Esophagus (tissue), 2 donors: ENCODE measurements around the gene WBP2. TPM values are rescaled to one million over a fixed set of nuclear protein-coding genes. Genes with fewer than 3 reads are reported as not detected.

Experiments used
- H3K27ac ChIP-seq, 2 donors: one replicate each; pipeline ENCODE4 v1.5.1; 2013; ENCODE audit warnings: low read depth in 2 of 2, mild to moderate bottlenecking in 2 of 2, inconsistent platforms in 1 of 2, low read length in 1 of 2, moderate library complexity in 1 of 2
- H3K27me3 ChIP-seq, 2 donors: one replicate each; pipeline ENCODE4 v1.6.1; 2013; ENCODE audit warnings: low read length in 2 of 2, control low read depth in 1 of 2, mild to moderate bottlenecking in 1 of 2; ENCODE audit not compliant: insufficient read depth in 2 of 2, control insufficient read depth in 1 of 2
- H3K36me3 ChIP-seq, 2 donors: one replicate each; pipeline ENCODE4 v1.6.1; 2013; ENCODE audit warnings: low read length in 1 of 2; ENCODE audit not compliant: control insufficient read depth in 2 of 2, insufficient read depth in 2 of 2
- H3K4me1 ChIP-seq, 2 donors: one replicate each; pipeline ENCODE4 v1.6.1; 2013; ENCODE audit warnings: low read length in 1 of 2; ENCODE audit not compliant: control insufficient read depth in 2 of 2, insufficient read depth in 2 of 2
- H3K4me3 ChIP-seq, 2 donors: one replicate each; pipeline ENCODE4 v1.5.1; 2013; ENCODE audit warnings: low read length in 2 of 2, mild to moderate bottlenecking in 2 of 2, low read depth in 1 of 2, moderate library complexity in 1 of 2
- H3K9me3 ChIP-seq, 2 donors: one replicate each; pipeline ENCODE4 v1.6.1; 2013; ENCODE audit warnings: mild to moderate bottlenecking in 2 of 2, low read depth in 1 of 2, low read length in 1 of 2, moderate library complexity in 1 of 2; ENCODE audit not compliant: control insufficient read depth in 2 of 2, insufficient read depth in 1 of 2
- WGBS, 2 donors: extraction: QIAGEN DNeasy Blood & Tissue Kit; methylation state at CpG; one replicate each; pipeline ENCODE4 v1.1.7; 2013; 5-methylcytosine and 5-hydroxymethylcytosine counted together
- polyA plus RNA-seq, 2 donors: library from polyadenylated mRNA; stranded (reverse); fragments of 200-250 nt; gene quantifications; one replicate each; pipeline ENCODE4 v1.2.3, GENCODE V29; 2013
- donor health status: healthy with polysubstance abuse.
- donor health status: Bipolar disorder and iron deficiency.

Gene WBP2
- polyA plus RNA-seq, 2 donors: 65.1 to 65.9 TPM

- H3K36me3 ChIP-seq: peaks cover 10 to 45% of the 10 kb centered on the region in 2 donors
- H3K27ac ChIP-seq: peak overlapping the region; percentile 97 to 98
- peaks cover 3 to 18% of the 10 kb centered on the region in 2 donors for H3K4me1 ChIP-seq
- H3K27me3 ChIP-seq: no peaks in the 10 kb centered on the region
- peak overlapping the region; percentile 81 to 93 for H3K4me3 ChIP-seq
- 48 to 58% methylated on average over 35 to 37 of the region's 37 CpGs for WGBS, 2 donors
- no peaks in the 10 kb centered on the region for H3K9me3 ChIP-seq
Observed at GRCh38 chr17:75897160-75898019, 42.3 kb upstream of the WBP2 start.

GRCh38 chr17:75896415-75897159 is 41.5 kb upstream of the WBP2 start, which contains the start of gene TRIM65:
Gene TRIM65, minus strand, starts transcription at chr17:75896951. Its CDS starts 14 bp downstream, at chr17:75896937.
- Histone ChIP-seq H3K36me3 (peaks cover 10 to 45% of the 10 kb centered on the region in 2 donors), H3K4me1 (peaks cover 3 to 18% of the 10 kb centered on the region in 2 donors), H3K27ac (peak within 1 kb of the TSS; percentile 97 to 98), H3K9me3 (no peaks in the 10 kb centered on the region), H3K4me3 (peak within 1 kb of the TSS; percentile 81 to 93), H3K27me3 (no peaks in the 10 kb centered on the region)
- 1% methylated on average over 77 to 102 of the region's 102 CpGs for WGBS, 2 donors

GRCh38 chr17:75895370-75896155 is 40.4 kb upstream of the WBP2 start:
- peaks cover 3 to 18% of the 10 kb centered on the region in 2 donors for H3K4me1 ChIP-seq
- peak overlapping the region; percentile 57 to 81 for H3K4me3 ChIP-seq

GRCh38 chr17:75894049-75894733 is 39.1 kb upstream of the WBP2 start:
- Histone ChIP-seq H3K4me3 (no peak overlapping the region), H3K27ac (peak overlapping the region in 1 of 2 donors; percentile 45), H3K36me3 (peaks cover 8 to 38% of the 10 kb centered on the region in 2 donors), H3K4me1 (peaks cover 3 to 18% of the 10 kb centered on the region in 2 donors), H3K9me3 (no peaks in the 10 kb centered on the region), H3K27me3 (no peaks in the 10 kb centered on the region)
- WGBS, 2 donors: 72 to 81% methylated on average over 22 of the region's 22 CpGs

More at GRCh38 chr17:75895370-75896155, 40.4 kb upstream of the WBP2 start:
- H3K27me3 ChIP-seq: no peaks in the 10 kb centered on the region
- WGBS, 2 donors: 20 to 21% methylated on average over 28 of the region's 28 CpGs
- peak overlapping the region; percentile 32 to 59 for H3K27ac ChIP-seq
- no peaks in the 10 kb centered on the region for H3K9me3 ChIP-seq
- H3K36me3 ChIP-seq: peaks cover 10 to 46% of the 10 kb centered on the region in 2 donors

- Histone ChIP-seq H3K4me3 (no peak overlapping the region), H3K9me3 (no peaks in the 10 kb centered on the region), H3K36me3 (peaks cover 8 to 32% of the 10 kb centered on the region in 2 donors), H3K27me3 (no peaks in the 10 kb centered on the region), H3K4me1 (peaks cover 3 to 18% of the 10 kb centered on the region in 2 donors), H3K27ac (peak overlapping the region in 1 of 2 donors; percentile 45)
- 87 to 92% methylated on average over 18 of the region's 18 CpGs for WGBS, 2 donors
Observed at GRCh38 chr17:75893305-75894048, 38.3 kb upstream of the WBP2 start.

- Histone ChIP-seq H3K36me3 (peaks cover 8 to 27% of the 10 kb centered on the region in 2 donors), H3K4me1 (peaks cover 3 to 18% of the 10 kb centered on the region in 2 donors), H3K27ac (no peak overlapping the region), H3K9me3 (no peaks in the 10 kb centered on the region), H3K27me3 (no peaks in the 10 kb centered on the region), H3K4me3 (no peak overlapping the region)
- 87 to 91% methylated on average over 16 of the region's 16 CpGs for WGBS, 2 donors
Observed at GRCh38 chr17:75892556-75893224, 37.6 kb upstream of the WBP2 start.

- H3K9me3 ChIP-seq: no peaks in the 10 kb centered on the region
- WGBS, 2 donors: 80 to 83% methylated on average over 32 of the region's 32 CpGs
- H3K4me3 ChIP-seq: no peak overlapping the region
- H3K27me3 ChIP-seq: no peaks in the 10 kb centered on the region
- H3K36me3 ChIP-seq: peaks cover 8 to 25% of the 10 kb centered on the region in 2 donors
- no peak overlapping the region for H3K27ac ChIP-seq
- peaks cover 3 to 15% of the 10 kb centered on the region in 2 donors for H3K4me1 ChIP-seq
Observed at GRCh38 chr17:75891605-75892555, 36.7 kb upstream of the WBP2 start.
